Chondrocyte (in vitro differentiated cells): ENCODE measurements around the gene SSBP3. TPM values are rescaled to one million over a fixed set of nuclear protein-coding genes. Genes with fewer than 3 reads are reported as not detected.

Experiments
- DNase-seq: peaks from one replicate; pipeline ENCODE4 v3.0.0; 2021; ENCODE audit warnings: mixed read lengths, low spot score
- H3K27ac Mint-ChIP-seq: one replicate; pipeline ENCODE4 v1.8.0; 2021; ENCODE audit warnings: mild to moderate bottlenecking, moderate library complexity, mixed read lengths; ENCODE audit not compliant: unreplicated experiment
- H3K27me3 Mint-ChIP-seq: 2 replicates; pipeline ENCODE4 v1.8.0; 2021; ENCODE audit warnings: low read depth, mixed read lengths
- H3K36me3 Mint-ChIP-seq: 2 replicates; pipeline ENCODE4 v1.8.0; 2021; ENCODE audit warnings: low read depth, mixed read lengths
- H3K4me1 Mint-ChIP-seq: 2 replicates; pipeline ENCODE4 v1.8.0; 2021; ENCODE audit warnings: low read depth, mild to moderate bottlenecking, mixed read lengths
- H3K4me3 Mint-ChIP-seq: one replicate; pipeline ENCODE4 v1.8.0; 2021; ENCODE audit warnings: mild to moderate bottlenecking, moderate library complexity, mixed read lengths; ENCODE audit not compliant: unreplicated experiment
- H3K9me3 Mint-ChIP-seq: 2 replicates; pipeline ENCODE4 v1.8.0; 2021; ENCODE audit warnings: low read depth, mixed read lengths
- CTCF ChIP-seq: fragments of 200-600 bp; sonication (generic); IDR thresholded peaks from 2 replicates; pipeline ENCODE4 v1.5.0; 2021; ENCODE audit warnings: antibody characterized with exemption, mild to moderate bottlenecking, moderate library complexity
- total RNA-seq: library from RNA; stranded (reverse); gene quantifications from 3 replicates; pipeline ENCODE4 v1.2.1, GENCODE V29; 2021

SSBP3 gene
- total RNA-seq, 1 donor from 2014 or later: 22.0 TPM

GRCh38 chr1:54416435-54416834, 10.2 kb upstream of the SSBP3 start:
- Mint-ChIP-seq H3K9me3 (no peaks in the 10 kb centered on the region), H3K4me3 (no peak overlapping the region), H3K36me3 (no peaks in the 10 kb centered on the region), H3K4me1 (peaks cover 7% of the 10 kb centered on the region), H3K27ac (no peak overlapping the region), H3K27me3 (peaks cover 28% of the 10 kb centered on the region)
- TF ChIP-seq CTCF: no peak
- no peak for DNase-seq

GRCh38 chr1:54415991-54416390, 9.8 kb upstream of the SSBP3 start:
- Mint-ChIP-seq H3K27ac (no peak overlapping the region), H3K36me3 (no peaks in the 10 kb centered on the region), H3K4me1 (peaks cover 7% of the 10 kb centered on the region), H3K27me3 (peaks cover 28% of the 10 kb centered on the region), H3K9me3 (no peaks in the 10 kb centered on the region), H3K4me3 (no peak overlapping the region)
- DNase-seq: no peak
- TF ChIP-seq CTCF: no peak

- no peak for DNase-seq
- Mint-ChIP-seq H3K9me3 (no peaks in the 10 kb centered on the region), H3K27ac (no peak overlapping the region), H3K4me3 (no peak overlapping the region), H3K36me3 (no peaks in the 10 kb centered on the region), H3K4me1 (peaks cover 7% of the 10 kb centered on the region), H3K27me3 (peaks cover 28% of the 10 kb centered on the region)
- no peak for TF ChIP-seq CTCF
These were observed 9.3 kb upstream of the SSBP3 start for GRCh38 chr1:54415533-54415932.

GRCh38 chr1:54413732-54414131, 7.5 kb upstream of the SSBP3 start:
- Mint-ChIP-seq H3K4me3 (no peak overlapping the region), H3K4me1 (peaks cover 7% of the 10 kb centered on the region), H3K9me3 (no peaks in the 10 kb centered on the region), H3K36me3 (no peaks in the 10 kb centered on the region), H3K27me3 (peaks cover 28% of the 10 kb centered on the region), H3K27ac (no peak overlapping the region)
- no peak for TF ChIP-seq CTCF
- no peak for DNase-seq

- H3K27ac Mint-ChIP-seq: peak overlapping the region; percentile 87
- H3K4me1 Mint-ChIP-seq: peaks cover 10% of the 10 kb centered on the region
- no peaks in the 10 kb centered on the region for H3K9me3 Mint-ChIP-seq
- H3K4me3 Mint-ChIP-seq: no peak overlapping the region
- DNase-seq: no peak
- no peak for TF ChIP-seq CTCF
- H3K27me3 Mint-ChIP-seq: peaks cover 28% of the 10 kb centered on the region
- no peaks in the 10 kb centered on the region for H3K36me3 Mint-ChIP-seq
These were observed 7.1 kb upstream of the SSBP3 start for GRCh38 chr1:54413295-54413694.
